Inferior parietal cortex (tissue), 1 donor: ENCODE measurements around the gene EFCAB6.

Experiments used
- DNase-seq: peaks from one replicate; pipeline ENCODE4 v3.0.0-alpha.2; 2016; ENCODE audit errors: extremely low spot score

EFCAB6 gene

GRCh38 chr22:43505423-43505822 is 306.7 kb downstream of the EFCAB6 start:
- DNase-seq = no peak

GRCh38 chr22:43504666-43505261 is 307.3 kb downstream of the EFCAB6 start:
- no peak for DNase-seq

- no peak for DNase-seq
Observed at GRCh38 chr22:43504068-43504467, 308.0 kb downstream of the EFCAB6 start.

GRCh38 chr22:43502306-43502874 is 309.7 kb downstream of the EFCAB6 start:
- no peak for DNase-seq

GRCh38 chr22:43501878-43502277 is 310.2 kb downstream of the EFCAB6 start:
- no peak for DNase-seq

GRCh38 chr22:43500792-43501785 is 311.0 kb downstream of the EFCAB6 start:
- DNase-seq = no peak

GRCh38 chr22:43498856-43499253 is 313.2 kb downstream of the EFCAB6 start:
- no peak for DNase-seq

- no peak for DNase-seq
Observed at GRCh38 chr22:43497956-43498855, 313.9 kb downstream of the EFCAB6 start.

GRCh38 chr22:43493297-43493696 is 318.8 kb downstream of the EFCAB6 start:
- DNase-seq = no peak

- no peak for DNase-seq
Observed at GRCh38 chr22:43491737-43492136, 320.4 kb downstream of the EFCAB6 start.

- DNase-seq = no peak
Observed at GRCh38 chr22:43491177-43491576, 320.9 kb downstream of the EFCAB6 start.

- no peak for DNase-seq
Observed at GRCh38 chr22:43490311-43490710, 321.8 kb downstream of the EFCAB6 start.

- no peak for DNase-seq
Observed at GRCh38 chr22:43488937-43489336, 323.2 kb downstream of the EFCAB6 start.

- peak; percentile 62 for DNase-seq
Observed at GRCh38 chr22:43488031-43488866, 323.9 kb downstream of the EFCAB6 start.

- no peak for DNase-seq
Observed at GRCh38 chr22:43487311-43488030, 324.6 kb downstream of the EFCAB6 start.

- DNase-seq = no peak
Observed at GRCh38 chr22:43485502-43486089, 326.5 kb downstream of the EFCAB6 start.

GRCh38 chr22:43484227-43484626 is 327.9 kb downstream of the EFCAB6 start:
- no peak for DNase-seq

GRCh38 chr22:43483669-43484068 is 328.4 kb downstream of the EFCAB6 start:
- DNase-seq = no peak

- no peak for DNase-seq
Observed at GRCh38 chr22:43483266-43483665, 328.8 kb downstream of the EFCAB6 start.

GRCh38 chr22:43482318-43482625 is 329.8 kb downstream of the EFCAB6 start:
- DNase-seq = no peak
